ENCODE results near the gene CCDC12.
A peak's percentile ranks its signal among the peaks of the same experiment; 100 is the strongest.

Gene CCDC12

GRCh38 chr3:46895204-46895660, 81.3 kb downstream of the CCDC12 start:
- DNase-seq (ENCODE audit: insufficient read length) (peak; percentile 69), FAIRE-seq (peak; percentile 89)
- TF ChIP-seq POLR2AphosphoS5 (IDR thresholded peaks at IDR 0.05; ENCODE audit: low read depth, low read length): no peak
- TF ChIP-seq POLR2A (IDR thresholded peaks at IDR 0.05; ENCODE audit: low read depth, low read length): no peak
- TF ChIP-seq TAF1 (IDR thresholded peaks at IDR 0.05; ENCODE audit: borderline replicate concordance, low read depth, low read length): no peak

- TF ChIP-seq POLR2AphosphoS5 (IDR thresholded peaks at IDR 0.05; ENCODE audit: low read depth, low read length) (no peak), TAF1 (IDR thresholded peaks at IDR 0.05; ENCODE audit: borderline replicate concordance, low read depth, low read length) (no peak), POLR2A (IDR thresholded peaks at IDR 0.05; ENCODE audit: low read depth, low read length) (no peak)
- FAIRE-seq (no peak), DNase-seq (ENCODE audit: insufficient read length) (no peak)
These were observed 82.3 kb downstream of the CCDC12 start for GRCh38 chr3:46894256-46894655.

- no peak for DNase-seq (ENCODE audit: insufficient read length)
- TF ChIP-seq POLR2A (IDR thresholded peaks at IDR 0.05; ENCODE audit: low read depth, low read length) (no peak), POLR2AphosphoS5 (IDR thresholded peaks at IDR 0.05; ENCODE audit: low read depth, low read length) (no peak), TAF1 (IDR thresholded peaks at IDR 0.05; ENCODE audit: borderline replicate concordance, low read depth, low read length) (no peak)
- FAIRE-seq: no peak
These were observed 82.8 kb downstream of the CCDC12 start for GRCh38 chr3:46893763-46894162.

- DNase-seq (ENCODE audit: insufficient read length) (no peak), FAIRE-seq (no peak)
- TF ChIP-seq TAF1 (IDR thresholded peaks at IDR 0.05; ENCODE audit: borderline replicate concordance, low read depth, low read length) (no peak), POLR2A (IDR thresholded peaks at IDR 0.05; ENCODE audit: low read depth, low read length) (no peak), POLR2AphosphoS5 (IDR thresholded peaks at IDR 0.05; ENCODE audit: low read depth, low read length) (no peak)
These were observed 83.3 kb downstream of the CCDC12 start for GRCh38 chr3:46893146-46893748.

- TF ChIP-seq TAF1 (IDR thresholded peaks at IDR 0.05; ENCODE audit: borderline replicate concordance, low read depth, low read length) (no peak), POLR2AphosphoS5 (IDR thresholded peaks at IDR 0.05; ENCODE audit: low read depth, low read length) (no peak), POLR2A (IDR thresholded peaks at IDR 0.05; ENCODE audit: low read depth, low read length) (no peak)
- FAIRE-seq: no peak
- no peak for DNase-seq (ENCODE audit: insufficient read length)
These were observed 84.0 kb downstream of the CCDC12 start for GRCh38 chr3:46892285-46893145.

- FAIRE-seq (no peak), DNase-seq (ENCODE audit: insufficient read length) (no peak)
- no peak for TF ChIP-seq POLR2AphosphoS5 (IDR thresholded peaks at IDR 0.05; ENCODE audit: low read depth, low read length)
- TF ChIP-seq TAF1 (IDR thresholded peaks at IDR 0.05; ENCODE audit: borderline replicate concordance, low read depth, low read length): no peak
- no peak for TF ChIP-seq POLR2A (IDR thresholded peaks at IDR 0.05; ENCODE audit: low read depth, low read length)
These were observed 85.4 kb downstream of the CCDC12 start for GRCh38 chr3:46891132-46891531.

- DNase-seq (ENCODE audit: insufficient read length) (no peak), FAIRE-seq (no peak)
- TF ChIP-seq POLR2A (IDR thresholded peaks at IDR 0.05; ENCODE audit: low read depth, low read length): no peak
- no peak for TF ChIP-seq TAF1 (IDR thresholded peaks at IDR 0.05; ENCODE audit: borderline replicate concordance, low read depth, low read length)
- no peak for TF ChIP-seq POLR2AphosphoS5 (IDR thresholded peaks at IDR 0.05; ENCODE audit: low read depth, low read length)
These were observed 86.4 kb downstream of the CCDC12 start for GRCh38 chr3:46890132-46890531.

GRCh38 chr3:46889381-46890110, 87.0 kb downstream of the CCDC12 start:
- FAIRE-seq (no peak), DNase-seq (ENCODE audit: insufficient read length) (no peak)
- TF ChIP-seq POLR2A (IDR thresholded peaks at IDR 0.05; ENCODE audit: low read depth, low read length): no peak
- TF ChIP-seq TAF1 (IDR thresholded peaks at IDR 0.05; ENCODE audit: borderline replicate concordance, low read depth, low read length): no peak
- no peak for TF ChIP-seq POLR2AphosphoS5 (IDR thresholded peaks at IDR 0.05; ENCODE audit: low read depth, low read length)

- TF ChIP-seq POLR2AphosphoS5 (IDR thresholded peaks at IDR 0.05; ENCODE audit: low read depth, low read length) (no peak), TAF1 (IDR thresholded peaks at IDR 0.05; ENCODE audit: borderline replicate concordance, low read depth, low read length) (no peak), POLR2A (IDR thresholded peaks at IDR 0.05; ENCODE audit: low read depth, low read length) (no peak)
- DNase-seq (ENCODE audit: insufficient read length) (no peak), FAIRE-seq (no peak)
These were observed 87.8 kb downstream of the CCDC12 start for GRCh38 chr3:46888705-46889104.

- FAIRE-seq (no peak), DNase-seq (ENCODE audit: insufficient read length) (no peak)
- TF ChIP-seq TAF1 (IDR thresholded peaks at IDR 0.05; ENCODE audit: borderline replicate concordance, low read depth, low read length): no peak
- no peak for TF ChIP-seq POLR2AphosphoS5 (IDR thresholded peaks at IDR 0.05; ENCODE audit: low read depth, low read length)
These were observed 88.5 kb downstream of the CCDC12 start for GRCh38 chr3:46887980-46888494.

GRCh38 chr3:46885612-46886011, 90.9 kb downstream of the CCDC12 start:
- TF ChIP-seq POLR2A (IDR thresholded peaks at IDR 0.05; ENCODE audit: low read depth, low read length) (no peak), POLR2AphosphoS5 (IDR thresholded peaks at IDR 0.05; ENCODE audit: low read depth, low read length) (no peak), TAF1 (IDR thresholded peaks at IDR 0.05; ENCODE audit: borderline replicate concordance, low read depth, low read length) (no peak)
- DNase-seq (ENCODE audit: insufficient read length) (no peak), FAIRE-seq (no peak)

All from GM12892 (cell line).